NCI-H2081 treated with DMSO at 0.1 percent for 48 hours (cell line): ENCODE measurements around the gene STAT6.

ENCODE experiments used
- DNase-seq: peaks from one replicate; lab custom pipeline; 2025; lab: John Stamatoyannopoulos, UW

Gene STAT6

DNA sequence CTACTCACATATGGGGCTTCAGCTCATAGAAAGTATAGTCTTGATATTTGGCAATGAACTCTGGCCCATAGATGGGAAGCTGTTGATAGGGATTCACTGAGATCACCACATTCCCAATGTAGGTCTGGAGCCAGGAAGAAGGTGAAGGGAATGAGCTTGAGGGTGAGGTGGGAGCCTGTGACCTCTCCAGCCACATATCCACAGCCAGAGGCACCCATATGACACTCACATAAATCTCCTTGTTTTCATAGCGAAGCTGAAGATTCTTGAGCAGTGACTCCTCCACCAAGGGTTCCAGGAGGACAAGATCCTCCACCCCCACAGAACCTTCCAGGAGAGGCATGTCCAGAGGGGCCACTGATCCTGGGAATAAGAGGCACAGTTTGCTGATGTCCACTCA lies 63.2 kb downstream of the STAT6 start:
- no peak for DNase-seq

DNA sequence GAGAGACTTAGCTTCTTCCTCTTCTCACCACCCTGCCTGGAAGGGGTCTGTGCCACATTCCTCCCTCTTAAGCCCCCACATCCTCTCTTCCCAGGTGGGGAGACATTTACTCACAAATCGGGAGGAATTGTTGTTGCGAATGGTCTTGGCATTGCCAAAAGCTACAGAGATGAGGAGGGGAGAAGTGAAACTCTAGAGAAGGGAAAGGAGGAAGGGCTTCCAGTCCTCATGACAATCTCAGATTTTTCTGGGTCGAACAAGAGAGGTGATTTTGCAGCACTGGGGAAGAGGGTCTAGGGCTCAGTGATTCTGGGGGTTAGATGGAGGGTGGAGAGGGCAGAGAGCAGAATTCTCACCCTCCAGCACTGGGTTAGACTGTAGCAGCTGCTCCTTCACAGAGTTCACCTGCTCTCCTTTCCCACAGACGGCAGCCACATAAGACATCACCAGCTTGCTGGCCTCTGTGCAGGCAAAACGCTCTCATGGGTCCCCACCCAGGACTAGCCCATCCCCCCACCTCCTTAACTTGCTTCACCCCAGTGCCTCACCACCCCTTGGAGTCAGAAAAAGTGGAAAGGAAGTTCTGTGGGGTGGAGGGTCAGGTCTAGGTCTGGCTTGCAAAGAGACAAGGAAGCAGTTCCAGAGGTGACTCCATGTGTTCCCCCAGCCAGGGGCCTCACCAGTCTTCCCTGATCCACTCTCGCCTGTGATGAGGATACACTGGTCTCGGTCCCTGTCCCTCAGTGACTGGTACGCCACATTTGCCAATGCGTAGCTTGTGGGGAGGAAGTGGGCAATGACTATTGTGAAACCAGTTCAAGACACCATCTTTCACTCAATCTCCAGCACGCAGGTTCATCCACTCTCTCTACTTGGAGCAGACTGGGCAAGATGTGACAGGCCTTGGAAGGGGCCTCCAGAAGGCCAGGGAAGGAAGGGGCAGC lies 63.9 kb downstream of the STAT6 start:
- DNase-seq = no peak

- DNase-seq = no peak
Observed at GRCh38 chr12:57046086-57046791, 64.9 kb downstream of the STAT6 start.
